HG02571 (cell line): ENCODE results near the gene ZNF407.
A peak's percentile ranks its signal among the peaks of the same experiment; 100 is the strongest.

Experiments
- ATAC-seq: cut with Tn5 transposase; IDR thresholded peaks from one replicate; pipeline ENCODE4 v1.9.1; 2021; ENCODE audit warnings: mild to moderate bottlenecking, moderate library complexity; ENCODE audit not compliant: unreplicated experiment

ZNF407 gene

DNA sequence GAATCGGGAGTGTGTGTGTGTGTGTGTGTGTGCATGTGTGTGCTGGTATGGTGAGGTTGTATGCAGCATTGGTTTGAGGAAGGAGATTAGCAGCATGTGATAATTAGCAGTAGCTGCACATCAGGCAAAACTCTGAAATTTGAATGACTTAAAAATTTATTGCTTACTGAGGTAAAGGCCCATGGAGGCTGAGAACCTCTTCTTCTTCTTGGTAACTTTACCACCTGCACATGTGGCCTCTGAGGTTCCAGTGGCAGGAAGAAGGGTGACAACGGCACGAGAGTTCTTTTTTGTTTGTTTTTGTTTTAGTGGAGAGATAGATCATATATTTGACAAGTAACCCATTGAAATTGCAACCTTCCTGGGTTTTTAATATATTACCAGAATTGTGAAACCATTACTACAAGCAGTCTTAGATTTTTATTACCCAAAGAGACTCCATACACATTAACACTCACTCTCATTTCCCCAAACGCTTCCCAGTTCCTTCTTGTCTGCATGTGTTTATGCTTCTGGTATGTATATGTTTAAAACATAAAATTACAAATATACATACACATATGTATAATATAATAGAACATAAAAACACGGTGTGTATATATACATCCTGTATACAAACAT lies 319.2 kb downstream of the ZNF407 start:
- no peak for ATAC-seq

DNA sequence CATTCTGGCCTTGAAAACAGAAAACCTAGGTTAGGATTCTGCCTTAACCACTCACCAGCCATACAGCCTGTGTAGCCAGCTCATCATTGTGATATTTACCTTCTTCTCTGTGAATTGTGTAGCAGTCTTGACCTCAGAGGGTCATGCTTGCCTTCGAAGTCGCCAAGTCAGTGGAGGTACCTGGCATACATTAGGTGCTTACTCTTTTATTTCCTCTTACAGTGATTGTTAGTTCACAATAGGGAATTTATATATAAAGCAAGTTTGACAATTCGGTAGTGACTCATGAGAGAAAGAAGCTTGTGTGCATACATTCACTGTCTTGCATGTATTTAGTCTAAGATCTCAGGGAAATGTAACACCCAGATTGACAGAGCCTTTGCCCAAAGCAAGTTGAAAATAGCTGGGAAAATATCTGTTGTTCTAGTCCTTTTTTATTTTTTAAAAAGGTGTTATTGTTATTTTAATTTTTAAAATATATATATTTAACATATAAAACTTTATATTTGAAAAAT lies 320.7 kb downstream of the ZNF407 start:
- no peak for ATAC-seq

DNA sequence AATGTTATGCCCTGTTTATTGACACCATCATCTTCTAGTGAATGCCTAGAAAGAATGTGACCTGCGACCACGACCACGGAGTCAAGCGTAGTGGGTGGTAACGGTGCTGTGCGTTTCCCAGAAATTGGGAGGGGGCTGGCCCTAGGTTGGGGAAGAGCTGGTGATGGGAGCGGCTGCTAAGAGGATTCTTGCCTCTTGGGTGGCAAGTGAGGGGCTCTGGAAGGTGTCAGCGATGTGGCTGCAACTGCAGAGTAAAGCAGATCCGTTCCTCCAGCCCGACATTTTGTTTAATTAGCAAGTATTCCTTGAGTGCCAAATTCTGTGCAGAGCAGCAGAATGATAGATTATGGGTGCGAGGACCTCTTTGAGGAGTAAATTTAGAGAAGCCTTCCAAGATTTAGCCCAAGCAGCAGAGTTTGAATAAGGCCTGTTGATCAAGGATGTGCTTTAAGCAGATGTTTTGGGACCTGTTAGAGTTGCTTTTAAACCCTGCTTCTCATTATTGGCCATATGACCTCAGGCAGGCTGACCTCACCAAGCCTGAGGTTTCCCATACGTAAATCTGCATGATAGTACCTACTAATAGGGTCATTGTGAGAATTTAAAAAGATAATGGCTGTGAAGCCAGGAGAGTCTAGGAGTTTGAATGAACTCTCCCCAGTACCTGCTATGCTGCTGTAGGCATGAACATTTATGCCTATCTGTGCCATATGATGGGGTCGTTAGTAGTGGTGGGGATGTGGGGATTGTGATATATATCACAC lies 323.6 kb downstream of the ZNF407 start:
- ATAC-seq = no peak

DNA sequence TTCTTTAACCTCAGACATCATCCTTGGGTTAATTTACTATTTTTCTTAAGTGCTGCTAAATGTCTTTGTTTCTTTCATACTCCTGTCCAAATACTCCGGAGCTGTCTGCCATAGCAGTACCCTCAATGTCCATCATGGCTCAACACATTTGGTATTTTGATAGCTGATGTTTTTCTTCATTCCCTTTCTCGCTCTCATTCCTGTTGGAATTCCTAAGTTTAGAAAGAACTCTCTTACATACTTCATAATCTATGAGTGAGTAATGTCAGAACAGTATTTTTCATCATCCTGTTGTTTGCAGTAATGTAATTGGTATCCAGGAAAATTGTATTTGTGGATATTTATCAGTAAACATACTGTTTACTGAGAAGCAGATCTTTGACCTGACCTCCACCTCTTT lies 328.4 kb downstream of the ZNF407 start:
- no peak for ATAC-seq

DNA sequence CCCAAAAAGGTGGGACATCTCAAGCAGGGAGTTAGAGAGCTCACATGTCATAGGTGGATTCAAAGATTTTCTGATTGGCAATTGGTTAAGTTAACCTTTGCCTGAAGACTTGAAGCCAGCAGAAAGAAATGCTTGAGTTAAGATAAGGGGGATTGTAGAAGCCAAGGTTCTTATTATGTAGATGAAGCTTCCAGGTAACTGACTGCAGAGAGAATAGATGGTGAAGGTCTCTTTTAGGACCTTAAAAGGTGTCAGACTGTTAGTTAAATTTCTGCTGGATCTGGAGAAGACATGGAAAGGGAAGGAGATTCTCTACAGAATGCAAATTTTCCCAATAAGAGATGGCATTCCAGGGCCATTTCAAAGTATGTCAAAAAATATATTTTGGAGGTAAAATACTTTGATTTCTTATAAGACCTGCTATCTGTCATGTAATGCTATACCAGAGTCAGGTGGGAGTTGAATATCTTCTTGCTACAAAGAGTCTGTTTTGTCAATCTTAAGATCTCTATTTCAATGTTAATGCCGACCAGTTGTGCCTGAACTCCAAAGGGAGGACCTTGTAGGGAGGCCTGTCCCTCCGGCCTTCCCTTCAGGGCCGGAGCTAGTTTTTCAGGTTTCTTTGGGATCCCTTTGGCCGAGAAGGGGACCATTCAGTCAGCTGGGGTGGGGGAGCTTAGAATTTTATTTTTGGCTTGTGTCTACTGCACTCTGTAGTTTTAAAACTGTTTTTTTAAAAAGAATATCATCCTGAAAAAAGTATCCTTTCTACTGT lies 330.7 kb downstream of the ZNF407 start:
- no peak for ATAC-seq

DNA sequence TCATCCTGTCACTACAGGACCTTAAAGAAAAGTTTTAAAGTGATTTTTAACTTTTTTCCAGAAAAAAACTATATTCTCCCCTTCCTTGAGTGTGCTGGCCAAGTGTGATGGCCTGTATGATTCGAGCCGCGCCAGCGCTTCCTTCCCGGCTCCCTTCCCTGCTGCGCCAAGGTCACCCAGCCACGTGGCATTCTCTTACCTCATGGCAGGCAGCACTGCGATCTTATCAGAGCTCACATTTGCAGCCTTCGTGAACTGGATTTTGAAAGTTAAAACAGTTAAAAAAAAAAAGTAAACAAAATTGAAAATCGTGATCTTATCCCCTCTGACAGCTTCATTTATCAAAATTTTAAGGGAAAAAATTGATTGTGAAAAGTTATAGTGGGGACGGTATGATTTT lies 331.4 kb downstream of the ZNF407 start:
- no peak for ATAC-seq

DNA sequence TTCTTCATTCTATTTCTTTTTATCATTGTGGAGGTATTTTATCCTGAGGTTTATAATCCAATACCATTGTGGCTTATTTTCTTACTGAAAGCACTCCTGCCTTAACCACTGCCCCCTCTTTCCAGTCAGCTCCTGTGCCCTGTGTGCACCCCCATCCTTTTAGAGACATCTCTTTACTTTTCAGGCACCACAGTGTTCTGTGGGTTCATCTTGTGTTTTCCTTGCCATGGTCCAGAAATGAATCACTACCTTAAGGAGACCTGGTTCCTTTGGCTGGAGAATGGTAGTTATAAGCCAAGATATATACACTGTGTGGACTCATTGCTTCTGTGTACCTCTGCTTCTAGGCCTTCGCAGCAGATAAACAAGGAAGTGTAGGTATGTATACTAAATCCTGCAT lies 332.9 kb downstream of the ZNF407 start:
- ATAC-seq = no peak

DNA sequence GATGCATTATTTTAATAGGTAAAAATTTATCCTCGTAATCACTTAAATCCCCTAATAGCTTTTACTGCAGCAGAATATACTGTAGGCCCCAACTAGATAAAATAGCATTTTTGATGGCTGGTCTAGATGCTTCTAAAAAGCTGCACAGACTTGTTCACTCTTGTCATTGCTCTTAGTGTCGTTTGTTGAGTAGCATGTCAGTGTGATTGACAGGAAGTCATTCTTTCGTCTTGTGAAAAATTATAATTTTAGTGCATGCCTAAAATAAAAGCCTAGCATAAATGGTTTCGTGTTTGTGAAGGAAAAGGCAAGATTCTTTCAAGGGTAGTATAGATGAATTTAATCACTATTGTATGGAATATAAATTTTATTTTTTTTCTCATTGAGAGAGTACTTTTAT lies 336.3 kb downstream of the ZNF407 start:
- no peak for ATAC-seq

DNA sequence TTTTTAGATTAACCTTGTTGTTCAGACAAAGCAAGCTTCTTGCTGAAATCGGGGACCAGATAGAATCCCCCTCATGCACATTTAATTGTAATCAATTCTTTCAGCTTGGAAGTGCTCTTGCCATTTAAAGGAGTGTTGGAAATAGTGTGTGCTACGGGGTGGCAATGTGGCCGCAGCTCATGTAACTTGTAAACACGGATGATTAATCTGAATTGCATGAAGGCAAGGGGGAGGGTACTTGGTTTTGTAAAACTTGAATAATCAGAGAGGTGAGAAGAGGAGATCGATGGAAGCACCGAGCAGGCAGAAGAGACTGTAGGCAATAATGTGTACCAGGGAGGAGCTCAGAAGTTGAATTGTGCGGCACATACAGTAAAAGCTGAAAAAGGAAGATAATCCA lies 337.8 kb downstream of the ZNF407 start:
- no peak for ATAC-seq

DNA sequence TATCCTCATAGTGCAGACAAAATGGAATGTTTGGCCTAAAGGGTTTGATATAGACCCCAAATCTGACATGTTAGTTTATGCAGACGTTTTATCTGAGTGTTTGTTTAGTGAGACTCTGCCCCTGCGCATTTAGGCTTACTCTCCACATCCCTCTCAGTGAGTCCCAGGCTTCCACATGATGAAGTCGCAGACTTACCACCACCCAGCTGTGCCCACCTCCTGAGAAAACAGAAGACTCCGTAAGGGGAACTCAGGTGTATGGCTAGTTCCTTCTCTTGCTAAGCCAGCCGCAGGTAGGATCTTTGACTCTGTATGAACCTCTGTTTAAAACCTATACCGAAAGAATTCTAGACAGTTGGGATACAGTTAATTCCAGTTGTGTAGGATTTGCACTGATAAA lies 338.7 kb downstream of the ZNF407 start:
- no peak for ATAC-seq

DNA sequence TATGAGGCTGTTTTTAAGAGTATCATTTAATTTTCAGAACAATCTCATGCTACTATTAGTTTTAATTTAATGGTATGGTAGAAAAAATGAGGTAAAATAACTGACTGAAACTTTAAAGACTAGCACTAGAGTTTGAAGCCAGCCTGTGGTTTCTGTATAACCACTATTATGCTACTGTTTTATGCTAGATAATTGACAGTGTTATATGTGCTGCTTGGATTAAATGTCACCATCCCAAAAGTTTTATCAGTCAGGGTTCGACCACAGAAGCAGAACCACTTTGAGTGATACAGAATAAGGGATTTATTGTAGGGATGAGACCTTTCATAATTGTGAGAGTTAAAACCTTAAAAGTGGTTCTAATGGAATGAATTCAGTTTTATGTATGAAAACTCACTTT lies 339.6 kb downstream of the ZNF407 start:
- ATAC-seq = no peak

DNA sequence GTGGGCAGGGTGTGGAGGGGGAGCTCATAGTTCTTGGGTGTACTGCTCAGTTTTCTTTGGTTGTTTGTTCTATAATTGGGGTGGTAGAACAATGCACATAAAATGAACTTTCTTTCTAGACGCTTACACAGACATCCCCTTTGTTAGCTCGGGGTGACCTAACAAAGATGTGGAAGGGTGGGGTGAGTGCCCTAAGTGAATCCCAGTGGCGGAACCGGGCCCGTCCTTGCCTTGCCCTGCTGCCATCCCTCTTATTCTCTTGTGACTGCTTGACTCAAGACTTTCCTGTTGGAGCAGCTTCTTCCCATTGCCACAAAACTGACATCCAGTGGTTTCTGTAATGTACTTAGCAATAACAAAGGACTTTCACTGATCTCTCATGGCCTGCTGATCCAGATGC lies 343.2 kb downstream of the ZNF407 start:
- no peak for ATAC-seq

DNA sequence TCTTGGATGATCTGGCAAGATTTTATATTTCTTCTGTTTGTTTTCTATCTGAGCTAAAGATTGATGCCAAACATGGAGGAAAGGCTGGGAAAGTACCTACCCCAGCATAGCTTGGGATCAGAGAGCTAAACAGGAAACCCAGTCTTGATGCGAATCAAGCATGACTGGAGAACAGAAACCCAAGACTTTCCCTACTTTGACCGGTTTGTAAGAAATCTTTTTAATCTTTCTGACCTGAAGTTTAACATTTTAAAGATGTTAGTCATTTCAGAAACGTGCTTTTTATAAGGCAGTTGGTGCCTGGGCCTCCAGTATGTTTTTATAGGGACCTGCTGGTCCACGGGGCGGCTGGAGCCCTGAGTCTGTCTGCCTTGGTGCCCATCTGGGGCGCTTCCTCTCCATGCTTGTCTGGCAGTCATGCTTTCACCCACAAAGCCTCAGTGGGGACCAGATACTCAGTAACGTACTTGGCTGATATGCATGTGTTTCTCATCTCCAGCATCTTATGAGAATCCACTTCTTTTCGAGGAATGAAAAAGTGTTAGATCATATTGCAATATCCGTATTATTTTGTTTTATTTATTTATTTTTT lies 344.7 kb downstream of the ZNF407 start:
- ATAC-seq = peak; percentile 79

DNA sequence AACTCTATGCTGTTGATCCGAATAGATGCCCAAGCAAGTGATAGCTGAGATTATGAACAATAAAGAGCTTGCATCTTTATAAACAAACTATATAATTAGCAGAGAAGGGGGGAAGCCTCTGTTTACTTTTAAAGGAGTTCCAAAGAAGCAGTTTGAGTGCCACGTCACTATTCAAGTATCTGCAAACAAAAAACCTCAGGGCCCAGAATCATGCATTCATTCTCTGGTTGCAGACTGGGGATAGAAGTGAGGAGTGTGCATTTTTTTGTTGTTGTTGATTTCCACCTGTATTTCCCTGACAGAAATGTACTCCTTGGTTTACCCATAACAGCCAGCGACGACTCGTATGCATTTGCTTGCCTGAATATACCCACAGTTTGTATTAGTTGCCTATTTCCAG lies 347.0 kb downstream of the ZNF407 start:
- no peak for ATAC-seq

DNA sequence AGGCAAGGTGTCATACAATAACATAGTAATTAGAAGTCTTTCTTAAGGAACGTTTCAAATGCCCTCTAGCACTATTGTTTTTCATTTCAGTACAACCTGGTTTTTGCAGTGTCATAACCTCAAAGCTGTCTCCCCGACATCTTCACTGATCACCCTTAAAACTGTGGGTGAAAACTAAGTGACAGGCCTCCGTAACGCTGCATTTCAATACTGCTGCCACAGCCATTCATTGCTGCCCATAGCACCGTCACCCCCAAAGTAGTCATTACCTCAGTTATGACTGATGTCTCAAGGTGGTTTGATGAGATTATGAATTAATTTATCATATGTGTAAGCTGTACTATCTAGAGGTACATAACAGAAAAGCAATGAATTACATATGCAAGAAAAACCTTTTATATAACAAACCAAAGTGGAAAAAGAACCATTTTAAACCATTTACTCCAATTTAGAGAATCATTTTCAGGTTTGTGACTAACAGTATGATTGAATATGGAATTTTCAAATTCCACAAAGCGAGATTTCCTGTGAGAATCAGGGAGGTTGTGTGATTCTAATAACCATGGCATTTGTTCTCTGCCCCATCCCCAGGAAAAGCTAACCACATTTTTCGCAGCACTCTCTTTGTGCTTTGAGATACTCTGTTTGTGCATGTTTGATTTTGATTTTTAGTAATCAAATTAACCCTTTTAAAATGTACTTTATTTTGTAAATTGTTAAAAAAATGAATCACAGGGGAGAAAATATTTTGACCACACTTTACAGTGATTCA lies 348.3 kb downstream of the ZNF407 start:
- no peak for ATAC-seq

DNA sequence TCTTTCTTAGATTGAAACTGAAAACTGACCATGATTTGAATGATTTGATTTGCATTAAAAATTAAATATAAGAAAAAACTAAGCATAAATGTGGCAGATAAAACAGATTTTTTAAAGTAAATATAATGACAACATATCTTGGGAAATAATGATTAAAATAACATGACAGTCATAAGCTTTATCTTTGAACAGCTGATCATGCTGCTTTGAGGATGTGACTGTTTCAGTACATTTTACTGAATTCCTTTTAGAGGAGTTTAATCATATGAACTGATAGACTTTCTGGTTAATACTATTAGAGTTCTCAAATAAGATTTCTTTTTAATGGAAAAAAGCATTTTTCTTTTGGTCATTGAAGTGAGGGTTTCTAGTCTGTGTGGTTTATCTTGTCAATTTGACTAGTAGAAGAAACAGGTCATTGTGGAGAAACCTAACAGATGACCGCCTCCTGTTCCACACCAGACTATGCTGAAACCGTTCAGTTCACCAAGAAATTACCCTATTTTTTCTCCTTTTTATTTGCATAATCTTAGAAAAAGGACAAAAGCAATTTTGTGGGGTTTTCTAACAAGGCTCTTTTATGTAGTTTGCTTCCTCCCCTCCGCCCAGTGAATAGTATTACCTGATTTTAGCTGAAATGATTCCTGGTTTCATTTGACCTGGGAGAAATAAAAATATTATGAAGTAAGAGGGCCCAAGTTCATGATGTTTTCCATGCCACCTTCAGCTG lies 349.1 kb downstream of the ZNF407 start:
- ATAC-seq = no peak

DNA sequence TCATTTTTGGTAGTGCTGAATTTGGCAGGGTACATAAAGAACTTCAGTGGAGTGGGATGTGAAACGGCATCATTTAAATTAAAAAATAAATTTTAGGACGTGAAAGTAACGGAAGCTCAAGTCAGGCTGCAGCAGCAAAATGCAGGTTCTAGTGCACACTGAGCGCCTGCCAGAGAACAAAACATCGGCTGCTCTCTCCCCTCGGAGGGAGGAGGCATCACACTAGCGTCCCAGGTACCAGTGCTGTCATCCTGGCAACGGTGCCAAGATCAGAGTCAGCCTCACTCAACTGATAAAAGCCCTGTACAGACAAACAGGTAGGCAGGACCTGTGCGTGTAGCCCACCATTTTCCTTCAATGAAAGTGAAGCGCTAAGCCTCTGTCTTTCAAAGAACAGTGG lies 349.7 kb downstream of the ZNF407 start:
- no peak for ATAC-seq

DNA sequence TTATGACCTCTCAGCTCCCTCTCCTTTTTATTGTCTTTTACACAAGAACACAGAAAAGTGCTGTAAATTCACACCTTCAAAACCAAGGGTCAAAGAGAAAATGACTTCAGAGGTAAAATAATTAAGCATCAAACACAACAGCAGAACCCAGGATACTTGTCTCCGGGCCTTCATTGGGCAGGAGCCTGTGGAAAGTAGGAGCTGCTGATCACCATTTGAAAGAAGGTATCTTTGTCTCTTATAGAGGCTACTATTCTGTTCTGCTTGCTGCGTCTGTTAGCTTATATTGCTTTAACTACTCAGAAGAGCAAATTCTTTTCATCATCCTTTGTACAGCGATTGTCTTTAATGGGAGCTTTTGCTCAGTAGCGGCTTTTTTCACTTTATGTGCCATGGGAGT lies 350.2 kb downstream of the ZNF407 start:
- no peak for ATAC-seq

DNA sequence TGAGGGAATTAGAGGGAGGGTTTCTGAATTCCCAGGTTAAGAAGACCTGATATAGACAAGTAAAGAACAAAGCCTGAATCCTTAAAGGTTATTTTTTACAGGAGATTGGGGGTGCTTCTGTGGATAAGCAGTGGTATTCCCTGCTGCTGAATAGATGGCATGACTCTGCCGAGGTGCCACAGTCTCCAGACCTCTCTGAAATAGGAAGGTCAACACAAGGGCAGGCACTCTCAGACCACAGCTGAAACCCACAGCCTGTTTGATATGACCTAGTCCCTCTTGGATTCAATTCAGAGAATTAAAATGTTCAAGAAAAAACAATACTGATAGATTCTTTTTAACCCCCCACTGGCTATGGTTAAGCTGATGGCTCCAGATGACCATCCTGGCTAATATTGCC lies 351.9 kb downstream of the ZNF407 start:
- ATAC-seq = no peak

DNA sequence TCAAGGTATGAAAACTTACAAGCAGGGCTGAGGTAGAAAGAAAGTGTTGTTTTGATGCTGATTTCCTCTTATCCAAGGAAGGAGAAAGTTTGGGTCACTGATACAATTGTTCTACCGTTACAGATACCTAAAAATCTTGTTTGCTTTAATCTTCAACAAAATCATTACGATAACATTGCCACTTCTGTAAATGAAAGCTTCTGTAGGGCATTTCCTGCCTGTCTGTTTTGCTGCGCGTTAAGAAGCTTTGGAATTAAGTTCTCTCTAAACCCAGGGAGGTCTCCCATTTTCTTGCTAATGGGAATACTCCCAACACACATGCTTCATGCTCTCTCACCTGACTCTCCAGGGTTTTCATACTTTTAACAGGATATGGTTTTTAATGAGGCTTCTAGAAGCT lies 352.8 kb downstream of the ZNF407 start:
- ATAC-seq = no peak
